ENCODE data around the gene SMIM23.

- TF ChIP-seq CTCF (conservative IDR thresholded peaks at IDR 0.05; ENCODE audit: low read depth, low read length) (no peak), EZH2 (IDR thresholded peaks at IDR 0.05; ENCODE audit: borderline replicate concordance, low read depth, low read length, poor library complexity, severe bottlenecking) (no peak)
Observed at GRCh38 chr5:171820561-171820960, 34.9 kb downstream of the SMIM23 start.

Data from A673 (cell line).